Type B pancreatic cell (in vitro differentiated cells): Measurements from ENCODE around the gene CNOT11. TPM values are rescaled to one million over a fixed set of nuclear protein-coding genes. Genes with fewer than 3 reads are reported as not detected.

ENCODE experiments used
- DNase-seq: peaks from one replicate; pipeline ENCODE4 v3.0.0; 2021; ENCODE audit warnings: mixed read lengths; ENCODE audit not compliant: unreplicated experiment; ENCODE audit errors: extremely low spot score
- H3K27ac Mint-ChIP-seq: 2 replicates; pipeline ENCODE4 v1.8.0; 2021; ENCODE audit warnings: mild to moderate bottlenecking, mixed read lengths
- H3K27me3 Mint-ChIP-seq: 2 replicates; pipeline ENCODE4 v1.8.0; 2021; ENCODE audit warnings: mixed read lengths
- H3K36me3 Mint-ChIP-seq: 2 replicates; pipeline ENCODE4 v1.8.0; 2021; ENCODE audit warnings: mixed read lengths
- H3K4me1 Mint-ChIP-seq: one replicate; pipeline ENCODE4 v1.8.0; 2021; ENCODE audit warnings: mixed read lengths; ENCODE audit not compliant: unreplicated experiment
- H3K4me3 Mint-ChIP-seq: 2 replicates; pipeline ENCODE4 v1.8.0; 2021; ENCODE audit warnings: mild to moderate bottlenecking, mixed read lengths
- H3K9me3 Mint-ChIP-seq: 2 replicates; pipeline ENCODE4 v1.8.0; 2021; ENCODE audit warnings: mixed read lengths
- CTCF ChIP-seq: fragments of 200-600 bp; sonication (generic); conservative IDR thresholded peaks from 2 replicates; pipeline ENCODE4 v1.5.0; 2021; ENCODE audit warnings: antibody characterized with exemption, mild to moderate bottlenecking
- total RNA-seq: library from RNA; stranded (reverse); gene quantifications from 2 replicates; pipeline ENCODE4 v1.2.1, GENCODE V29; 2021; ENCODE audit warnings: low replicate concordance

CNOT11 gene
- total RNA-seq, 1 donor from 2014 or later: 64.5 TPM

- H3K4me1 Mint-ChIP-seq: peaks cover 37% of the 10 kb centered on the region
- H3K9me3 Mint-ChIP-seq: no peaks in the 10 kb centered on the region
- H3K27ac Mint-ChIP-seq: peak overlapping the region; percentile 83
- H3K27me3 Mint-ChIP-seq: no peaks in the 10 kb centered on the region
- no peak for TF ChIP-seq CTCF
- peak overlapping the region; percentile 89 for H3K4me3 Mint-ChIP-seq
- no peak for DNase-seq
- H3K36me3 Mint-ChIP-seq: peaks cover 12% of the 10 kb centered on the region
These were observed 54.8 kb downstream of the CNOT11 start for GRCh38 chr2:101307503-101307902.

DNA sequence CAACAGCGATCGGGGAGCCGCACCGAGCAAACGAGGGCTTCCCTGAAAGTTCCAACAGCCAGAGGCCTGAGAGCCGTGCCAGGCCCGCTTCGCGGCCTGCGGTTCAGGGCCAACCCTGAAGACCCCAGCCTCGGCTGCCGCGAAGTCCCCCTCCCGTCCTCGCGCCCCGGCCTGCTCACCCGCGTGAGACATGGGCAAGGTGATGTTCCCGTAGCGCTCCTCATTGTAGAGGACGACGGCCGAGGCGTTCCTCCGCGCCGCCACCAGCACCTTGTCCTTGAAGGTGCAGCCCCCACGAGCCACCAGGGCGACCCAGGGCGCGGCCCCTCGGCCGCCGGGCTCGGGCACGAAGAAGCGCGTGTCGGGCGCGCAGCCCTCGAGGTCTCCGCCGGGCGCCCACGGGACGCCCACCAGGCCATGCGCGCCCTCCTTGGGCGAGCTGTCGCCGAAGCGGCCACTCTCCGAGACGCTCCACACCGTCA, 55.3 kb downstream of the CNOT11 start:
- Mint-ChIP-seq H3K4me3 (peak overlapping the region; percentile 89), H3K27ac (peak overlapping the region; percentile 83), H3K9me3 (no peaks in the 10 kb centered on the region), H3K27me3 (no peaks in the 10 kb centered on the region), H3K36me3 (peaks cover 11% of the 10 kb centered on the region), H3K4me1 (peaks cover 35% of the 10 kb centered on the region)
- no peak for TF ChIP-seq CTCF
- peak; percentile 70 for DNase-seq

- peak; percentile 32 for TF ChIP-seq CTCF
- DNase-seq: peak; percentile 97
- H3K36me3 Mint-ChIP-seq: peaks cover 11% of the 10 kb centered on the region
- H3K27ac Mint-ChIP-seq: peak within 1 kb of the TSS; percentile 83
- no peaks in the 10 kb centered on the region for H3K9me3 Mint-ChIP-seq
- H3K27me3 Mint-ChIP-seq: no peaks in the 10 kb centered on the region
- H3K4me3 Mint-ChIP-seq: peak within 1 kb of the TSS; percentile 89
- H3K4me1 Mint-ChIP-seq: peaks cover 35% of the 10 kb centered on the region
These were observed 55.9 kb downstream of the CNOT11 start, which contains the start of gene RNF149 for GRCh38 chr2:101308432-101309210. Gene RNF149, minus strand, starts transcription at chr2:101308701. Its CDS starts 113 bp downstream, at chr2:101308588.

DNA sequence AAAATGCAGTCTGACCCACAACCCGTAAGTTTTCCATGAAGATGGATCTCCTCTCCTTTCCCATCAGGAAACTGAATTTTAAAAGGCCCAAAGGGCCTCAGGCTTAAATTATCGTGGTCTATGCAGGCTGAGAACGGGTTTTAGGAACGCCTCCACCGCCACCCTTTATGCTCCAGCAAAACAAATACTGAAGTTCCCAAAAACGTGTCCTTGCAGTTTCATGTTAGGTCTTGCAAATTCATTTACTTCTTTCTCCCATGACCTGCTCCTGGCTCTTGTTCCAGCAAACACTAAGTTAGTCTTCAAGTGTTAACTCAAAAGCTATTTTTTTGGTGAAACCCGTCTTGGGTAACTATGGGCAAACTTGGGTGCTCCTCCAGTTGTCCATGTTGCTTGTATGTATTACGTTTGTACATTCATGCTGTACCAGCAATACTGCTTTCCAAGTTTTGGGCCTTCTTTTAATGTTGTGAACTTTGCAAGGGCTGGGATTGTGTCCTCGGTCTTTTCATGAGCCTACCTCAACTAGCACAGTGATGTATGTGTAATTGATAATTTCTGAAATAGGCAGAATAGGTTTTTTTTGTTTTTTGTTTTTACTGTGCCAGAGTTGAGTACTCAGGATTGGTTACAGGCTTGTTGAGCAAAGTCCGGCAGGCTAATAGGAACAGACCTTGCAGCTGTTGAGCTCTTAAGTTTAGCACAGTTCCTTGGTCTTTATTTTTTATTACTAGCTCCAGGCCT, 57.6 kb downstream of the CNOT11 start:
- DNase-seq: no peak
- H3K27me3 Mint-ChIP-seq: no peaks in the 10 kb centered on the region
- no peak for TF ChIP-seq CTCF
- no peaks in the 10 kb centered on the region for H3K9me3 Mint-ChIP-seq
- peak overlapping the region; percentile 77 for H3K4me3 Mint-ChIP-seq
- H3K27ac Mint-ChIP-seq: no peak overlapping the region
- peaks cover 31% of the 10 kb centered on the region for H3K4me1 Mint-ChIP-seq
- H3K36me3 Mint-ChIP-seq: peaks cover 8% of the 10 kb centered on the region

GRCh38 chr2:101310834-101311695, 58.4 kb downstream of the CNOT11 start:
- Mint-ChIP-seq H3K36me3 (peaks cover 6% of the 10 kb centered on the region), H3K27me3 (no peaks in the 10 kb centered on the region), H3K4me1 (peaks cover 23% of the 10 kb centered on the region), H3K9me3 (no peaks in the 10 kb centered on the region), H3K27ac (no peak overlapping the region), H3K4me3 (peak overlapping the region; percentile 44)
- TF ChIP-seq CTCF: no peak
- DNase-seq: no peak
